Ovary (tissue), 3 donors: ENCODE measurements around the gene POC1A.

Experiments
- CTCF ChIP-seq, 3 donors: fragments of 450-650 bp in 2 of 3; fragments of 200-600 bp in 1 of 3; IDR thresholded peaks; one replicate each; pipeline versions ENCODE4 v1.5.1 to v1.8.0; 2016 to 2022; ENCODE audit warnings: antibody characterized with exemption in 3 of 3, mild to moderate bottlenecking in 1 of 3
- POLR2A ChIP-seq: fragments of 450-650 bp; IDR thresholded peaks from one replicate; pipeline ENCODE4 v1.6.1; 2017; ENCODE audit warnings: antibody characterized with exemption, mild to moderate bottlenecking, moderate library complexity
- donor health status: DM: no; HTN: no; CAD: no.

GRCh38 chr3:52086461-52086860 is 67.8 kb downstream of the POC1A start:
- TF ChIP-seq CTCF (IDR thresholded peaks at IDR 0.05) (no peak), POLR2A (no peak)
